NCI-H526 (cell line): ENCODE results near the gene WIPF1.

ENCODE experiments used
- DNase-seq, 2 experiments: peaks; one replicate each; lab custom pipeline; 2025; lab: John Stamatoyannopoulos, UW

The WIPF1 gene

GRCh38 chr2:174540893-174541292 lies 56.7 kb downstream of the WIPF1 start:
- DNase-seq, result no peak

GRCh38 chr2:174535757-174536703 lies 61.6 kb downstream of the WIPF1 start:
- DNase-seq, result no peak

DNA sequence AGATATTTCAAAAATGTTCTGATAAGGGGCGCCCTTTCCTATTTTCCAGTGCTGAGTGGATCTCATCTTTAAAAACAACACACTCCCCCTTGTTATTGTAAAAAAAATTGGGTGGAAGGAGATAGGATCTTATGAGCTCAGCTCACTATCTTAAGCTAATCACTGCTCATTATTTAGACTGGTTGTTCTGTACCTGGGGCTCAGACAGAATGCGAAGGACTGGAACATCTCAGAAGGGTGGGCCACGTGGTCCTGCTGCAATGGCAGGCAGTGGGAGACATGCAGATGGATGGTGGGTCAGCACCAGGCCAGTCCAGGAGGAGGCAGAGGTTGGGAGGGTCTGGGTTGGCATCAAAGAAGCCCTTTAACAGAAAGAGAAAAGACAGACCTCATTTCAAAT lies 62.5 kb downstream of the WIPF1 start:
- no peak for DNase-seq

- DNase-seq, result no peak
Measured at GRCh38 chr2:174529916-174530315, 67.7 kb downstream of the WIPF1 start.

DNA sequence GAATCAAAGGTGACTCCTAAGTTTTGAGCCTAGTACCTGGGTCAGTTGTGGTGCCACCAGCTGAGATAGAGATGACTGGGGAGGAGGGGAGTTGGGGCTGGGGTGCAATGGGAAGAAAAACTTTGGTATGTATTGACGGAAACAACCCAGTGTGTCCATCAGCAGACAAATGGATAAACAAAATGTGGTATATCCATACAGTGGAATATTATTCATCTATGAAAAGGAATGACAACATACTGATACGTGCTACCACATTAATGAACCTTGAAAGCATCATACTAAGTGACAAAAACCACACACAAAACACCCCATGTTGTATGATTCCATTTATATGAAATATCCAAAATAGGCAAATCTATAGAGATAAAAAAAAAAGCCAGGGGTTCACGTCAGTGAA lies 69.6 kb downstream of the WIPF1 start:
- no peak for DNase-seq

DNA sequence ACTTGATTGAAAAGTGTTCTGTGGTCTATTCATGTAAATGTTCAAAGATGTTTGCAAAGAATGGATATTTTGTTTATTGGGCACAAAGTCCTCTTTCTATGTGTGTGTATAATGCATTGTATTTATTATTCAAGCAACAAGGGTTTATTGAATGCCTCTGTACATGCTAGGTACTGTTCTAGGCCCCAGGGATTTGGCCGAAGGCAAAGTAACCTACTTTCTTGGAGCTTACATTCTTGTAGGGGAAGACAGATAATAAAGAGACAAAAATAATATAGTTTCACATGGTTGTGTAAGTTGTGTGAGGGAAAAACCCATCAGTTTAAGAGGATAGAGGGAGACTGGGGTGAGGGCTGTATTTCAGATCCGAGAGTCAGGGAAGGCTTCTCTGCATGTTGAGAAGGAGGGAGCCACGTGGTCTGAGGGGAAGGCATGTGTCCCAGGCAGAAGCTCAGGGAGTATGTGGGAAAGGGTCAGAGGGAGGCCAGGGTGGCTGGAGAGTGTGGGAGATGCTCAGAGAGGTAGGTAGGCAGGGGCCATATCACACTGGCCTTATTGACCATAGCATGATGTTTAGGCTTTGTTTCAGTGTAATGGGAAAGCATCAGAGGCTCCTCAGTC lies 70.4 kb downstream of the WIPF1 start:
- DNase-seq, result no peak

DNA sequence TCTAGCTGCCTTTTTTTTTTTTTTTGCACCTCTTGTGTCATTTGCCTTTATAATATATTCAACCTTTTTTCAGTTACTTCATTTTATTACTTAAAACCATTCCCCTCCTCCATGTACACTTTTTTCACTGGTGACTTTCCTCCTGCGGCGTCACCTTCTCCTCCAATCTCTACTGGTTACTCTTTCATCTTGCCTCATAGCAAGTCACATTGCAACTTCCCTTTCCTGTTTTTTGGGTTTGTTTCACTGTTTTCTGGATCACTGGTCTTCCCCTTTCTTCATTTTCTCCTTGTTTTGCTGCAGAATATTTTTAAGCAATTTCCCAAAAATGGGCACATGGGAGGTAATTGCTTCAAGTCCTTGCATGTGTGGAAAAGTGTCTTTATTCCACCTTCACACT lies 73.1 kb downstream of the WIPF1 start:
- DNase-seq, result no peak

- DNase-seq, result peak in 1 of 2 experiments; percentile 12
Measured at GRCh38 chr2:174522553-174522952, 75.1 kb downstream of the WIPF1 start.

GRCh38 chr2:174518395-174518794 lies 79.2 kb downstream of the WIPF1 start:
- no peak for DNase-seq

DNA sequence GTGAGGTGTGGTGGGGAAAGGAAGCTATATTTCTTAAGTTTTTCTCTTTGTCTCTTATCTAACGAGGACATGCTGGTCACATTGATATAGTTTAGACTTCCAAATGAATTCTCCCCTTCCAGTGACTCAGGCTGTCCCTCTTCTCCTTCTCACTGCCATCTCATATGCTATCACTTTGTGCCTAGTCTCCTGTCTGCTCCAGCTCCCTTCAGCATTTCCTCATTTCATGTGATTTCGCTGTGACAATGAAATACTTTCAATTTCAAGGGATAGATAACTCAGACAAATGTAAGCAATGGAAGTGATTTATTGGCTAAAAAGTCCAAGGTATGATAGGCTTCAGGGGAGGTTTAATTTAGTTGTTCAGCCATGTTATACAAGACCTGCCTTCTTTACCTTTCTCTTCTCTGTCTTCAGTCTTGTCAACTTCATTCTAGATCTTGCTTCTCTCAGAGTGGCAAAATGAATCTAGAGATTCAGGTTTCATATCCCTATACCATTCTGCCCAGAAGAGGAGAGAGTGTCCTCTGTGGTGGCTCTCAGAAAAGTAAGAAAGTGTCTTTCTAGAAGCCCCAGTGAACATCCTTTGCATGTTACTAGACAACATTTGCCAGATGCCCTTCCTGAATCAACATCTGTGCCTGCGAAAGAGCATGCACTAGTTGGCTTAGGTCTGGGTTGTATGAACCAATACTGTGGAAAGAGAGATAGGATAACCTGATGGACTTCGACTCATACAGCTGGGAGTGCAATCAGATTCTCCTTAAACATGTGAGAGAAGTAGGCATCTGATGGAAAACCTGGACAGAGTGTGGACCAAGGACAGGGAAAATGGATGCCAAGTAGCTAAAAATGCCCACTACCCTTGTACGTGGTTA lies 80.9 kb downstream of the WIPF1 start:
- no peak for DNase-seq

DNA sequence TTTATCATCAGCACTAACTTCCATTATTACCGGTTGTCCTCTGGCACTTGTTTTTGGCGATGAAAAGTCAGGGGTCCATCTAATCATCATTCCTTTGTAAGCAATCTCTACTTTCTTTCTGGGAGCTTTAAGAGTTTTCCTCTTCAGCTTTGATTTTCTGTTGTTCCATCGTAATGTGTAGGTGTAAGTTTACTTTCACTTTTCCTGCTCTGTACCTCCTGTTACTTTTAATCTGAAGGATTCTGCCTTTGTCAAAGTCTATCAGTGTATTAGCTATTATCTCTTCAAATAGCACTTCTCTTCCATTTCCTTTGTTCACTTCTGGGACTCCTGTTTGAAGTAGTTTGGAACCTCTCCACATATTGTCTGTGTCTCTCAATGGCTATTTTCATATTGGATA lies 85.3 kb downstream of the WIPF1 start:
- DNase-seq, result no peak

DNA sequence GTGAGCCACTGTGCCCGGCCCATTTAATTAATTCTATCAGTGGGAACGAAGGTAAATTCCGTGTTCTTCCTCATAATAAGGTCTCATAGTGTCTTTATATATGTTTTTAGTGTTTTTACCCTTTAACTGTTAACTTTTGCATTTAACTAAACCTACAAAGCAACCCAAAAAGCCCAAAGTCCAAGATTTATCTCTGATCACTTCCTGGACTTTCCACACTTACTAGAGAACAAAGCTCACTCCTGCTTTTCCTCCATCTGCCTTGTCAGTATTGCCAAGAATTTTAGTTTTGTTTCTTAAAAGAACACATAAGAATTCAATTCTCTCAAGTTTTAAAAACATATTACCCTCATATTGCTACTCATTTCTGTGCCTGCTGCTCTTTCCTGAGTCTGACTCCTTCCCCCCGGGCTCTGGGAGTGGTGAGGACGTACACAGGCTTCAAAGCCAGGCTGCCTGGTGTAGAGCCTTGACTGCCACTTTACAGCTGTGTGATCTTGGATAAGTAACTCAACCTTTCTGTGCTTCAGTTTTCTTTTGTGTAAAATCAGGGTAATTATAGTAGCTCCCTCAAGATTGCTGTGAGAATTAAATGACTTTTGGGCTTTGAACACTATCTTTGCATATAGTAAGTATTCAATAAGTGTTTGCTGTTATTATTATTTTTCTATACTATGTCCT lies 85.9 kb downstream of the WIPF1 start:
- no peak for DNase-seq

DNA sequence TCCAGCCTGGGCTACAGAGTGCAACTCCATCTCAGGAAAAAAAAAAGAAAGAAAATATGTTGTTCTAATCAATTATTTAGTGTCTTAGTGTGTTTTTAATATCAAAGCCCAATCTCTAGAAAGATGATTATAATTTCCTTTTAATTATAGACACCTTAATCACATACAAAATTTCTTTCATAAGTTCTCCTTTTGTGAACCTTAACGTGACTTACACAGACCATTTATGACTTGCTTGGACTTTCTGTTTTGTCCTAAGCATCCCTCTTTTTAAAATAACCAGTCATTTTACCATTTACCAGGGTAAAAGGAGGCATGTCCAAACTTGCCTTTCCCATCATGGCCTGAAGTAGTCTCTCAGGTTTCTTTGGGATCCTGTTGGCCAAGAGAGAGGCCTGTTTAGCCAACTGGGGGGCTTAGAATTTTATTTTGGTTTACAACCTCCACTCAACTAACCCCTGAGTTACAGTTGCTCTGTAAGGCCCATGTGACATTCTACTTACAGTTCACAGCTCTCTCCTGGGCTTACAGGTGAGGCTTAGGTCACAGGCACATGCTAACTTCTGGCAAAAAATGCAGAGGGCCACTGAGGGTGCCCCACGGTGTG lies 86.9 kb downstream of the WIPF1 start:
- no peak for DNase-seq
